PC-3 (cell line): ENCODE measurements around the gene VSIG10.

Source experiments
- CTCF ChIP-seq: fragments of 300-600 bp; sonication (generic); conservative IDR thresholded peaks from 2 replicates; pipeline ENCODE4 v1.5.1; 2017; ENCODE audit warnings: antibody characterized with exemption, low read depth, mild to moderate bottlenecking, low read length
- EZH2 ChIP-seq: fragments of 300-600 bp; sonication (generic); IDR thresholded peaks from one replicate; pipeline ENCODE4 v1.6.1; 2017; ENCODE audit warnings: antibody characterized with exemption, mild to moderate bottlenecking, low read length; ENCODE audit not compliant: unreplicated experiment
- EZH2phosphoT487 ChIP-seq: fragments of 300-600 bp; sonication (generic); IDR thresholded peaks from 2 replicates; pipeline ENCODE4 v1.6.1; 2018; ENCODE audit warnings: mild to moderate bottlenecking, antibody characterized with exemption, low read length, borderline replicate concordance

GRCh38 chr12:118053071-118053985 is 50.5 kb downstream of the VSIG10 start:
- no peak for TF ChIP-seq CTCF
- TF ChIP-seq EZH2phosphoT487: no peak
- no peak for TF ChIP-seq EZH2
